Stimulated activated CD8-positive, alpha-beta memory T cell treated with anti-CD3 and anti-CD28 coated beads, Interleukin-7, amount 100 ng/mL, for 24 hours (primary cell): ENCODE results near the gene TOX2.

Source experiments
- DNase-seq: peaks from one replicate; pipeline ENCODE4 v3.0.0-alpha.2; 2020; ENCODE audit warnings: low read depth

Gene TOX2

GRCh38 chr20:44019638-44020335 lies 105.1 kb downstream of the TOX2 start:
- DNase-seq, result no peak

- no peak for DNase-seq
Measured at GRCh38 chr20:44020406-44021148, 105.9 kb downstream of the TOX2 start.

GRCh38 chr20:44021186-44021585 lies 106.5 kb downstream of the TOX2 start:
- DNase-seq, result no peak

- DNase-seq, result no peak
Measured at GRCh38 chr20:44021900-44022299, 107.2 kb downstream of the TOX2 start.

GRCh38 chr20:44022464-44022863 lies 107.8 kb downstream of the TOX2 start:
- no peak for DNase-seq

GRCh38 chr20:44023515-44024371 lies 109.1 kb downstream of the TOX2 start:
- DNase-seq, result no peak

GRCh38 chr20:44024820-44025580 lies 110.3 kb downstream of the TOX2 start:
- DNase-seq, result no peak

GRCh38 chr20:44025756-44026155 lies 111.1 kb downstream of the TOX2 start:
- no peak for DNase-seq

GRCh38 chr20:44026647-44027342 lies 112.1 kb downstream of the TOX2 start:
- no peak for DNase-seq

GRCh38 chr20:44027343-44028002 lies 112.8 kb downstream of the TOX2 start:
- DNase-seq, result no peak

- no peak for DNase-seq
Measured at GRCh38 chr20:44028003-44028730, 113.5 kb downstream of the TOX2 start.

GRCh38 chr20:44028868-44029847 lies 114.5 kb downstream of the TOX2 start:
- DNase-seq, result no peak

GRCh38 chr20:44029848-44030230 lies 115.2 kb downstream of the TOX2 start:
- DNase-seq, result no peak

GRCh38 chr20:44030394-44030793 lies 115.7 kb downstream of the TOX2 start:
- no peak for DNase-seq

- DNase-seq, result no peak
Measured at GRCh38 chr20:44031001-44031574, 116.4 kb downstream of the TOX2 start.

GRCh38 chr20:44031781-44032582 lies 117.3 kb downstream of the TOX2 start:
- no peak for DNase-seq

- no peak for DNase-seq
Measured at GRCh38 chr20:44032583-44033331, 118.1 kb downstream of the TOX2 start.
